ENCODE results near the gene RNF114. TPM values are rescaled to one million over a fixed set of nuclear protein-coding genes. Genes with fewer than 3 reads are reported as not detected.
"Not testable (repeated sequence)": the region's sequence is repeated elsewhere in the genome, so short reads cannot be mapped to it uniquely, and the experiment has no call there.

Gene RNF114
- total and polyA plus RNA-seq, 2 donors (not counting 1 experiment from before 2014, with no cell fraction given): 65.2 to 70.2 TPM

DNA sequence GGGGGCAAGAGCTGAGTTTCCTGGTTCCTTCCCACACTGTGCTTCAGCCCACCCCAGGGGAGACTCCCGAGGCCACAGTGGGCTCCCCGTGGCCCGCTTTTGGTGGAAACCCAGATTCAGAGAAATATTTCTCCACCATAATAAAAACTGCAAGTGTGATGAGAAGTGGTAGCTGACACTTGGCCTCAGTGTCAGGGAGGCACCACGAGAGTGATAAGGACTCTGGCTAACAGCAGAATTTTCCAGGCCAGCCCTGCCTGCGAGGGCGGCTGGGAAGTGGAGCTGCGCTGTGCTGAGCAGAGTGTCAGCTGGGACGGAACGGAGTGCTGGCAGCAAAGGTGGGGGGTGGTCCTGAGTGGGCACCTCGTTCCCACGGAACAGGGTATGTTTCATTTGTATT lies 43.4 kb upstream of the RNF114 start:
- Histone ChIP-seq H4K20me1 (ENCODE audit: control insufficient read depth, extremely low read depth, insufficient read depth, low read length) (no peaks in the 10 kb centered on the region), H3K4me2 (ENCODE audit: extremely low read depth, insufficient read depth, low read length) (no peak overlapping the region), H3K9ac (ENCODE audit: insufficient read depth, low read length) (no peak overlapping the region)

GRCh38 chr20:49893242-49894072 lies 42.7 kb upstream of the RNF114 start:
- peaks cover 5% of the 10 kb centered on the region for H3K4me1 ChIP-seq (ENCODE audit: control insufficient read depth, extremely low read depth, insufficient read depth, low read length)
- H3K27ac ChIP-seq (ENCODE audit: insufficient read depth, low read length): no peak overlapping the region
- no peaks in the 10 kb centered on the region for H3K79me2 ChIP-seq (ENCODE audit: control insufficient read depth, insufficient read depth, low read length)
- H4K20me1 ChIP-seq (ENCODE audit: control insufficient read depth, extremely low read depth, insufficient read depth, low read length): no peaks in the 10 kb centered on the region
- no peaks in the 10 kb centered on the region for H3K27me3 ChIP-seq (ENCODE audit: control insufficient read depth, insufficient read depth, low read length)
- H3K4me2 ChIP-seq (ENCODE audit: extremely low read depth, insufficient read depth, low read length): peak overlapping the region; percentile 81
- peak overlapping the region; percentile 17 for H2AFZ ChIP-seq (ENCODE audit: low read length)
- no peaks in the 10 kb centered on the region for H3K36me3 ChIP-seq (ENCODE audit: control insufficient read depth, insufficient read depth, low read length)
- DNase-seq (ENCODE audit: low read depth in 2 of 2): no peak
- peak overlapping the region in 3 of 4 experiments; percentile 3 to 32 (median 20) for H3K4me3 ChIP-seq (replicated peaks in 1 of 4; ENCODE audit: control extremely low read depth in 1 of 4, insufficient read depth in 1 of 4, low read depth in 3 of 4, low read length in 4 of 4)
- no peak overlapping the region for H3K9ac ChIP-seq (ENCODE audit: insufficient read depth, low read length)
- H3K9me3 ChIP-seq (ENCODE audit: control insufficient read depth, insufficient read depth, low read depth, low read length): no peaks in the 10 kb centered on the region
- no peak for TF ChIP-seq EZH2 (IDR thresholded peaks at IDR 0.05; ENCODE audit: low read length, missing control alignments)

More for the DNA sequence above, 43.4 kb upstream of the RNF114 start:
- no peak for DNase-seq (ENCODE audit: low read depth in 2 of 2)
- Histone ChIP-seq H3K27ac (ENCODE audit: insufficient read depth, low read length) (no peak overlapping the region), H3K9me3 (ENCODE audit: control insufficient read depth, insufficient read depth, low read depth, low read length) (no peaks in the 10 kb centered on the region), H3K4me3 (replicated peaks in 1 of 4; ENCODE audit: control extremely low read depth in 1 of 4, insufficient read depth in 1 of 4, low read depth in 3 of 4, low read length in 4 of 4) (no peak overlapping the region), H3K79me2 (ENCODE audit: control insufficient read depth, insufficient read depth, low read length) (no peaks in the 10 kb centered on the region), H2AFZ (ENCODE audit: low read length) (no peak overlapping the region), H3K36me3 (ENCODE audit: control insufficient read depth, insufficient read depth, low read length) (peaks cover 2% of the 10 kb centered on the region), H3K4me1 (ENCODE audit: control insufficient read depth, extremely low read depth, insufficient read depth, low read length) (peaks cover 9% of the 10 kb centered on the region), H3K27me3 (ENCODE audit: control insufficient read depth, insufficient read depth, low read length) (no peaks in the 10 kb centered on the region)
- TF ChIP-seq EZH2 (IDR thresholded peaks at IDR 0.05; ENCODE audit: low read length, missing control alignments): no peak
- TF ChIP-seq, protein P1, sequence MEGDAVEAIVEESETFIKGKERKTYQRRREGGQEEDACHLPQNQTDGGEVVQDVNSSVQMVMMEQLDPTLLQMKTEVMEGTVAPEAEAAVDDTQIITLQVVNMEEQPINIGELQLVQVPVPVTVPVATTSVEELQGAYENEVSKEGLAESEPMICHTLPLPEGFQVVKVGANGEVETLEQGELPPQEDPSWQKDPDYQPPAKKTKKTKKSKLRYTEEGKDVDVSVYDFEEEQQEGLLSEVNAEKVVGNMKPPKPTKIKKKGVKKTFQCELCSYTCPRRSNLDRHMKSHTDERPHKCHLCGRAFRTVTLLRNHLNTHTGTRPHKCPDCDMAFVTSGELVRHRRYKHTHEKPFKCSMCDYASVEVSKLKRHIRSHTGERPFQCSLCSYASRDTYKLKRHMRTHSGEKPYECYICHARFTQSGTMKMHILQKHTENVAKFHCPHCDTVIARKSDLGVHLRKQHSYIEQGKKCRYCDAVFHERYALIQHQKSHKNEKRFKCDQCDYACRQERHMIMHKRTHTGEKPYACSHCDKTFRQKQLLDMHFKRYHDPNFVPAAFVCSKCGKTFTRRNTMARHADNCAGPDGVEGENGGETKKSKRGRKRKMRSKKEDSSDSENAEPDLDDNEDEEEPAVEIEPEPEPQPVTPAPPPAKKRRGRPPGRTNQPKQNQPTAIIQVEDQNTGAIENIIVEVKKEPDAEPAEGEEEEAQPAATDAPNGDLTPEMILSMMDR (conservative IDR thresholded peaks at IDR 0.05 in 1 of 2, IDR thresholded peaks at IDR 0.05 in 1 of 2; ENCODE audit: low read depth in 1 of 2, low read length in 2 of 2): no peak

- peaks cover 5% of the 10 kb centered on the region for H3K4me1 ChIP-seq (ENCODE audit: control insufficient read depth, extremely low read depth, insufficient read depth, low read length)
- H3K27me3 ChIP-seq (ENCODE audit: control insufficient read depth, insufficient read depth, low read length): no peaks in the 10 kb centered on the region
- no peak for DNase-seq (ENCODE audit: low read depth in 2 of 2)
- no peaks in the 10 kb centered on the region for H3K9me3 ChIP-seq (ENCODE audit: control insufficient read depth, insufficient read depth, low read depth, low read length)
- peak overlapping the region; percentile 81 for H3K4me2 ChIP-seq (ENCODE audit: extremely low read depth, insufficient read depth, low read length)
- peak overlapping the region in 3 of 4 experiments; percentile 3 to 32 (median 20) for H3K4me3 ChIP-seq (replicated peaks in 1 of 4; ENCODE audit: control extremely low read depth in 1 of 4, insufficient read depth in 1 of 4, low read depth in 3 of 4, low read length in 4 of 4)
- no peaks in the 10 kb centered on the region for H3K36me3 ChIP-seq (ENCODE audit: control insufficient read depth, insufficient read depth, low read length)
- H2AFZ ChIP-seq (ENCODE audit: low read length): peak overlapping the region; percentile 71
- H3K79me2 ChIP-seq (ENCODE audit: control insufficient read depth, insufficient read depth, low read length): no peaks in the 10 kb centered on the region
- TF ChIP-seq, protein P1 (conservative IDR thresholded peaks at IDR 0.05 in 1 of 2, IDR thresholded peaks at IDR 0.05 in 1 of 2; ENCODE audit: low read depth in 1 of 2, low read length in 2 of 2): no peak
- no peak for TF ChIP-seq EZH2 (IDR thresholded peaks at IDR 0.05; ENCODE audit: low read length, missing control alignments)
- no peak overlapping the region for H3K27ac ChIP-seq (ENCODE audit: insufficient read depth, low read length)
- H3K9ac ChIP-seq (ENCODE audit: insufficient read depth, low read length): no peak overlapping the region
- no peaks in the 10 kb centered on the region for H4K20me1 ChIP-seq (ENCODE audit: control insufficient read depth, extremely low read depth, insufficient read depth, low read length)
Measured at GRCh38 chr20:49894073-49894470, 42.1 kb upstream of the RNF114 start.

- not testable (repeated sequence) for H3K36me3 ChIP-seq (ENCODE audit: control insufficient read depth, insufficient read depth, low read length); H2AFZ ChIP-seq (ENCODE audit: low read length); H3K4me1 ChIP-seq (ENCODE audit: control insufficient read depth, extremely low read depth, insufficient read depth, low read length); H4K20me1 ChIP-seq (ENCODE audit: control insufficient read depth, extremely low read depth, insufficient read depth, low read length); DNase-seq (ENCODE audit: low read depth in 2 of 2); H3K79me2 ChIP-seq (ENCODE audit: control insufficient read depth, insufficient read depth, low read length); H3K27ac ChIP-seq (ENCODE audit: insufficient read depth, low read length); H3K4me3 ChIP-seq (replicated peaks in 1 of 4; ENCODE audit: control extremely low read depth in 1 of 4, insufficient read depth in 1 of 4, low read depth in 3 of 4, low read length in 4 of 4); H3K4me2 ChIP-seq (ENCODE audit: extremely low read depth, insufficient read depth, low read length); H3K9me3 ChIP-seq (ENCODE audit: control insufficient read depth, insufficient read depth, low read depth, low read length); H3K9ac ChIP-seq (ENCODE audit: insufficient read depth, low read length); H3K27me3 ChIP-seq (ENCODE audit: control insufficient read depth, insufficient read depth, low read length)
Measured at GRCh38 chr20:49895474-49896093, 40.6 kb upstream of the RNF114 start.
